Measurements from ENCODE around the gene GLTP. TPM values are rescaled to one million over a fixed set of nuclear protein-coding genes. Genes with fewer than 3 reads are reported as not detected.

Gene GLTP
- total and polyA plus RNA-seq, 2 of the 4 experiments (the other 2 are of a cell fraction), result 34.4 to 58.4 TPM

DNA sequence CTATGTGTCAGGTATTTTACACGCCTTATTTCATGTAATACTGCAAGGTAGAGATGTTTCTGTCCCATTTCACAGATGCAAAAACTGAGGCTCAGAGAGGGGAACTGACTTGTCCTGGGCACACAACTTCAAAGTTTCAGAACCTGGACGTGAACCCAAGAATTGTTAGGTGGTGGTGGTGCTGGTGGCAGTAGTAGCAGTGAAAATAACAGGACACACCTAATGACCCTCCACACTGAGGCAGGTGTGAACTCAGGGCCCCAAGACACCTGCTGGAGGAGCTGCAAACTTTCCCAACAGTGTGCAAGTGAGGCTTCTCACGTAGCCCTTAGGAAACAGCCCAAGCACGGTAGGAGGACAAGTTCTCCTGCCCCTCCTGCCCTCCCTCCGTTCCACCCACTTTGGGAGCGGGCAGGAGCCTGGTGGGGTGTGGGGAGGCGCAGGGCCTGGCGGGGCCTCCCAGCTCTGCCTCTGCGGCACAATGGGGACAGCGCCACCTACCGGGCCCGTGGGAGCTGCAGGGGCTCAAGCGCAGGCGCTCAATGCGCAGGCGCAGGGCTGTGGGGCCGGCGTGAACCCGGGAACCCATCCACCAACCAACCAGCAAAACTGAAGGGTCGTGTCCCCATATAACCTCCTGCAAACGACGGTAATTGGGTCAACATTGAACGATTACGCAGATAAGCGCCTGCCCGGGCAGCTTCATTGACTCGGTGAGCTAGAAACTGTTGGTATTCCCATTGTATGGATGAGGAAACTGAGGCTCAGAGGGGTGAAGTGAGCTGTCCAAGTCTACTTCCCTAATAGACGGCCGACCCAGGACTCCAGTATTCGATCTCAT is 35.1 kb downstream of the GLTP start:
- H4K91ac ChIP-seq (ENCODE audit: insufficient read depth, low read depth, low read length), result peak overlapping the region; percentile 55; the same call in 1 of the 2 replicates
- H3K23ac ChIP-seq (ENCODE audit: low read depth, low read length), result no peak overlapping the region
- dilution Hi-C loops (cut with HindIII; ENCODE audit: low sequenced_read_pairs, unreplicated experiment) (no loop called here), in situ Hi-C loops (cut with MboI; ENCODE audit: low sequenced_read_pairs) (loop anchor here (5.0 kb wide), 1 partner anchor 43 kb away; no protein-coding TSS in a partner anchor), intact Hi-C loops (cut with micrococcal nuclease) (loop anchor here (1.0 to 2.0 kb wide), 3 partner anchors 40 to 326 kb away; no protein-coding TSS in a partner anchor)
- peak overlapping the region; percentile 78; the same call in 1 of the 2 replicates for H3K14ac ChIP-seq (replicated peaks; ENCODE audit: low read depth, low read length)
- H3K56ac ChIP-seq (ENCODE audit: extremely low read depth, insufficient read depth, low read length), result no peak overlapping the region
- H3K4me3 ChIP-seq (ENCODE audit: insufficient read depth, low read depth, low read length), result peak overlapping the region; percentile 33
- H4K20me1 ChIP-seq (ENCODE audit: insufficient read depth, low read length), result no peaks in the 10 kb centered on the region
- H3K4me2 ChIP-seq (ENCODE audit: low read depth, low read length), result peak overlapping the region; percentile 90
- 4% methylated on average over 9 of the region's 30 CpGs; no CpG with 5 or more reads in 1 of the 2 experiments for WGBS, 2 experiments (ENCODE audit: extremely low coverage in 2 of 2, insufficient read length in 1 of 2)
- POLR2A ChIA-PET (ENCODE audit: unreplicated experiment), result no interaction called here
- H2AFZ ChIP-seq (replicated peaks; ENCODE audit: low read length, poor library complexity), result peak overlapping the region; percentile 91
- peak overlapping the region; percentile 28; the same call in 1 of the 2 replicates for H4K5ac ChIP-seq (ENCODE audit: low read depth, low read length)
- no peaks in the 10 kb centered on the region for H3K9me1 ChIP-seq (ENCODE audit: insufficient read depth, low read length)
- no peaks in the 10 kb centered on the region for H3K4me1 ChIP-seq (ENCODE audit: control insufficient read depth, insufficient read depth, low read length)
- peak overlapping the region; percentile 46 for H2AK9ac ChIP-seq (replicated peaks; ENCODE audit: low read depth, low read length, poor library complexity)
- H2BK15ac ChIP-seq (ENCODE audit: low read depth, low read length), result no peak overlapping the region
- H4K8ac ChIP-seq (ENCODE audit: low read depth in 2 of 2, low read length in 2 of 2), result peak overlapping the region; percentile 79 to 93
- peak; percentile 100 for ATAC-seq (ENCODE audit: low read depth)
- H3K4ac ChIP-seq (ENCODE audit: low read depth, low read length), result peak overlapping the region; percentile 74; the same call in 1 of the 2 replicates
- no peaks in the 10 kb centered on the region for H3K36me3 ChIP-seq (ENCODE audit: control insufficient read depth, insufficient read depth, low read length)
- H2BK120ac ChIP-seq (ENCODE audit: low read depth, low read length), result no peak overlapping the region
- peak overlapping the region; percentile 63; the same call in 1 of the 2 replicates for H3K9ac ChIP-seq (ENCODE audit: low read depth, low read length)
- no TSS peak for BruUV-seq (replicated peaks)
- no peak overlapping the region for H2AK5ac ChIP-seq (ENCODE audit: low read depth, low read length)
- no peaks in the 10 kb centered on the region for H3K9me3 ChIP-seq (ENCODE audit: control insufficient read depth, insufficient read depth, low read length)
- no peak overlapping the region for H2BK20ac ChIP-seq (ENCODE audit: low read depth, low read length)
- H2BK5ac ChIP-seq (ENCODE audit: low read depth, low read length, poor library complexity, severe bottlenecking), result no peak overlapping the region
- H3K27me3 ChIP-seq (ENCODE audit: control insufficient read depth, insufficient read depth, low read length), result no peaks in the 10 kb centered on the region; the same call in 1 of the 2 replicates
- no peak overlapping the region for H3K27ac ChIP-seq (ENCODE audit: insufficient read depth, low read length)
- H3K18ac ChIP-seq (ENCODE audit: low read depth, low read length), result no peak overlapping the region
- peak; percentile 65 for DNase-seq
- H3K79me1 ChIP-seq (ENCODE audit: low read depth in 1 of 2, low read length in 2 of 2), result no peaks in the 10 kb centered on the region
- CTCF ChIA-PET, result interaction anchor here (0.6 to 1.6 kb wide), 19 partner anchors 10 to 324 kb away, joined by 3 to 23 read pairs (median 4); partner anchors contain the start of gene TRPV4
- TF ChIP-seq RAD21 (IDR thresholded peaks at IDR 0.05; ENCODE audit: low read length), result peak; percentile 91
- no peak for TF ChIP-seq CHD1 (IDR thresholded peaks at IDR 0.05; ENCODE audit: low read depth, low read length)
- TF ChIP-seq MAFK (IDR thresholded peaks at IDR 0.05; ENCODE audit: low read depth, low read length), result no peak
- no peak for TF ChIP-seq ELK1 (IDR thresholded peaks at IDR 0.05; ENCODE audit: borderline replicate concordance, low read depth, low read length)
- TF ChIP-seq BHLHE40 (IDR thresholded peaks at IDR 0.05; ENCODE audit: low read depth, low read length), result peak; percentile 24; the same call in 1 of the 2 replicates
- no peak for TF ChIP-seq RFX5 (IDR thresholded peaks at IDR 0.05; ENCODE audit: low read depth, low read length)
- TF ChIP-seq FOS (IDR thresholded peaks at IDR 0.05; ENCODE audit: low read depth, low read length), result no peak
- peak; percentile 98 for TF ChIP-seq CTCF (conservative IDR thresholded peaks at IDR 0.05; ENCODE audit: low read depth, low read length)
- no peak for TF ChIP-seq MXI1 (IDR thresholded peaks at IDR 0.05; ENCODE audit: borderline replicate concordance, low read depth, low read length)
- TF ChIP-seq NFE2L2 (IDR thresholded peaks at IDR 0.05; ENCODE audit: low read depth, low read length), result no peak
- TF ChIP-seq RCOR1 (IDR thresholded peaks at IDR 0.05; ENCODE audit: insufficient replicate concordance, low read length), result no peak
- no peak for TF ChIP-seq CEBPB (IDR thresholded peaks at IDR 0.05; ENCODE audit: low read depth, low read length)
- TF ChIP-seq SMC3 (IDR thresholded peaks at IDR 0.05; ENCODE audit: low read depth, low read length), result peak; percentile 74
- no peak for TF ChIP-seq POLR2A (IDR thresholded peaks at IDR 0.05; ENCODE audit: low read depth, low read length)
- TF ChIP-seq MAZ (IDR thresholded peaks at IDR 0.05; ENCODE audit: borderline replicate concordance, low read depth, low read length), result peak; percentile 86; the same call in 1 of the 2 replicates
